Measurements from ENCODE around the gene SGCD. TPM values are rescaled to one million over a fixed set of nuclear protein-coding genes. Genes with fewer than 3 reads are reported as not detected.

SGCD gene
- total and polyA plus RNA-seq, 2 of the 4 experiments (the other 2 are of a cell fraction) = 5.8 to 10.6 TPM

GRCh38 chr5:156477196-156477595, 150.2 kb downstream of the SGCD start:
- H3K36me3 ChIP-seq (ENCODE audit: control insufficient read depth, insufficient read depth, low read length) = no peaks in the 10 kb centered on the region
- peak overlapping the region; percentile 16; the same call in 1 of the 2 replicates for H2BK20ac ChIP-seq (ENCODE audit: low read depth, low read length)
- no peak overlapping the region for H3K23ac ChIP-seq (ENCODE audit: low read depth, low read length)
- DNase-seq = peak; percentile 32
- H4K5ac ChIP-seq (ENCODE audit: low read depth, low read length) = no peak overlapping the region
- no peak overlapping the region for H3K27ac ChIP-seq (ENCODE audit: insufficient read depth, low read length)
- H3K27me3 ChIP-seq (ENCODE audit: control insufficient read depth, insufficient read depth, low read length) = no peaks in the 10 kb centered on the region
- H2AFZ ChIP-seq (replicated peaks; ENCODE audit: low read length, poor library complexity) = no peak overlapping the region
- peak overlapping the region; percentile 55; the same call in 1 of the 2 replicates for H3K18ac ChIP-seq (ENCODE audit: low read depth, low read length)
- H3K14ac ChIP-seq (replicated peaks; ENCODE audit: low read depth, low read length) = no peak overlapping the region
- H3K4me3 ChIP-seq (ENCODE audit: insufficient read depth, low read depth, low read length) = no peak overlapping the region
- H2AK9ac ChIP-seq (replicated peaks; ENCODE audit: low read depth, low read length, poor library complexity) = no peak overlapping the region
- H4K20me1 ChIP-seq (ENCODE audit: insufficient read depth, low read length) = no peaks in the 10 kb centered on the region
- H2BK15ac ChIP-seq (ENCODE audit: low read depth, low read length) = peak overlapping the region; percentile 18; the same call in 1 of the 3 replicates
- no peak overlapping the region for H2AK5ac ChIP-seq (ENCODE audit: low read depth, low read length)
- no peak overlapping the region for H3K4ac ChIP-seq (ENCODE audit: low read depth, low read length)
- no peak overlapping the region for H3K56ac ChIP-seq (ENCODE audit: extremely low read depth, insufficient read depth, low read length)
- no peak overlapping the region for H2BK120ac ChIP-seq (ENCODE audit: low read depth, low read length)
- ChIA-PET CTCF (no interaction called here), POLR2A (ENCODE audit: unreplicated experiment) (no interaction called here)
- intact Hi-C loops (cut with micrococcal nuclease) = loop anchor here (5.0 to 10.0 kb wide), 3 partner anchors 150 to 532 kb away; partner anchors contain the start of gene SGCD
- no peak overlapping the region for H4K8ac ChIP-seq (ENCODE audit: low read depth in 2 of 2, low read length in 2 of 2)
- no TSS peak for BruUV-seq (replicated peaks)
- dilution Hi-C loops (cut with HindIII; ENCODE audit: low sequenced_read_pairs, unreplicated experiment) = no loop called here
- WGBS, 2 experiments (ENCODE audit: extremely low coverage in 2 of 2, insufficient read length in 1 of 2) = no CpG with 5 or more reads among the region's 1 CpG
- 0 out of 4 replicates have a peak, but pooled peaks cover 0 to 3% of the 10 kb centered on the region in 2 experiments for H3K79me1 ChIP-seq (ENCODE audit: low read depth in 1 of 2, low read length in 2 of 2)
- no peak overlapping the region for H4K91ac ChIP-seq (ENCODE audit: insufficient read depth, low read depth, low read length)
- peaks cover 19% of the 10 kb centered on the region for H3K4me1 ChIP-seq (ENCODE audit: control insufficient read depth, insufficient read depth, low read length)
- H3K9me1 ChIP-seq (ENCODE audit: insufficient read depth, low read length) = peaks cover 8% of the 10 kb centered on the region
- in situ Hi-C loops (cut with MboI; ENCODE audit: low sequenced_read_pairs) = no loop called here
- no peak overlapping the region for H3K9ac ChIP-seq (ENCODE audit: low read depth, low read length)
- no peak overlapping the region for H3K4me2 ChIP-seq (ENCODE audit: low read depth, low read length)
- H3K9me3 ChIP-seq (ENCODE audit: control insufficient read depth, insufficient read depth, low read length) = no peaks in the 10 kb centered on the region
- no peak overlapping the region for H2BK5ac ChIP-seq (ENCODE audit: low read depth, low read length, poor library complexity, severe bottlenecking)
- no peak for ATAC-seq (ENCODE audit: low read depth)
- no peak for TF ChIP-seq MAZ (IDR thresholded peaks at IDR 0.05; ENCODE audit: borderline replicate concordance, low read depth, low read length)
- TF ChIP-seq, protein P1, sequence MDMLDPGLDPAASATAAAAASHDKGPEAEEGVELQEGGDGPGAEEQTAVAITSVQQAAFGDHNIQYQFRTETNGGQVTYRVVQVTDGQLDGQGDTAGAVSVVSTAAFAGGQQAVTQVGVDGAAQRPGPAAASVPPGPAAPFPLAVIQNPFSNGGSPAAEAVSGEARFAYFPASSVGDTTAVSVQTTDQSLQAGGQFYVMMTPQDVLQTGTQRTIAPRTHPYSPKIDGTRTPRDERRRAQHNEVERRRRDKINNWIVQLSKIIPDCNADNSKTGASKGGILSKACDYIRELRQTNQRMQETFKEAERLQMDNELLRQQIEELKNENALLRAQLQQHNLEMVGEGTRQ (IDR thresholded peaks at IDR 0.05; ENCODE audit: low read depth, low read length) = peak; percentile 22; the same call in 1 of the 2 replicates

Data from IMR-90 (cell line).